Panc1 (cell line): Measurements from ENCODE around the gene PFKFB4. TPM values are rescaled to one million over a fixed set of nuclear protein-coding genes. Genes with fewer than 3 reads are reported as not detected.

ENCODE experiments used
- ATAC-seq: fragments of 200-7000 bp; cut with Tn5 transposase; 2 replicates; pipeline ENCODE4 v1.9.1; 2020; ENCODE audit warnings: mild to moderate bottlenecking, moderate library complexity
- BruUV-seq: library from RNA; stranded (reverse); fragments of 400-500 nt; replicated peaks from 2 replicates; lab custom pipeline; 2021; lab: Mats Ljungman, UMichigan
- CTCF ChIA-PET: fragments of 300-600 bp; sonication (Branson Sonifier 250); formaldehyde crosslinking; loops from one replicate; lab custom pipeline; 2022; ENCODE audit warnings: antibody characterized with exemption; lab: Charles Lee
- POLR2A ChIA-PET: fragments of 300-600 bp; sonication (Branson Sonifier 250); formaldehyde crosslinking; loops from one replicate; lab custom pipeline; 2022; ENCODE audit warnings: antibody characterized with exemption; lab: Charles Lee
- DNase-seq: peaks from one replicate; pipeline ENCODE4 v3.0.0-alpha.2; 2010; ENCODE audit warnings: low read depth, low spot score
- H3K27ac ChIP-seq: 2 replicates; pipeline ENCODE4 v1.5.1; 2011; ENCODE audit warnings: mild to moderate bottlenecking, low read length, inconsistent platforms
- H3K27me3 ChIP-seq: fragments of 200-500 bp; sonication (Bioruptor generic); 2 replicates; pipeline ENCODE4 v1.6.0; 2014; ENCODE audit warnings: low read length, inconsistent platforms; ENCODE audit not compliant: control insufficient read depth, insufficient read depth
- H3K36me3 ChIP-seq: fragments of 200-500 bp; sonication (Bioruptor generic); 2 replicates; pipeline ENCODE4 v1.5.1; 2014; ENCODE audit warnings: inconsistent platforms, mild to moderate bottlenecking, low read length, moderate library complexity; ENCODE audit not compliant: control insufficient read depth, insufficient read depth
- H3K4me1 ChIP-seq: 2 replicates; pipeline ENCODE4 v1.5.1; 2011; ENCODE audit warnings: inconsistent platforms, mild to moderate bottlenecking, low read length, moderate library complexity; ENCODE audit not compliant: control insufficient read depth, insufficient read depth
- H3K4me3 ChIP-seq, 2 experiments: 2 replicates each; pipeline ENCODE4 v1.5.1; 2011 to 2012; ENCODE audit warnings: low read depth in 2 of 2, low read length in 2 of 2, mild to moderate bottlenecking in 2 of 2, inconsistent platforms in 1 of 2, moderate library complexity in 1 of 2
- H3K9me3 ChIP-seq: fragments of 200-500 bp; sonication (Bioruptor generic); 2 replicates; pipeline ENCODE4 v1.5.1; 2014; ENCODE audit warnings: low read depth, mild to moderate bottlenecking, inconsistent platforms, low read length, moderate library complexity; ENCODE audit not compliant: control insufficient read depth, insufficient read depth
- CTCF ChIP-seq: fragments of 450-650 bp; IDR thresholded peaks from 2 replicates; pipeline ENCODE4 v1.5.1; 2017; ENCODE audit warnings: mild to moderate bottlenecking
- POLR2AphosphoS5 ChIP-seq: IDR thresholded peaks from 2 replicates; pipeline ENCODE4 v1.6.1; 2012; ENCODE audit warnings: mild to moderate bottlenecking, low read depth, low read length, moderate library complexity
- REST ChIP-seq, 2 experiments: IDR thresholded peaks; 2 replicates each; pipeline ENCODE4 v1.6.1; 2011 to 2012; ENCODE audit warnings: low read depth in 2 of 2, control low read depth in 1 of 2, low read length in 1 of 2, mild to moderate bottlenecking in 1 of 2, moderate library complexity in 1 of 2; ENCODE audit not compliant: insufficient read depth in 1 of 2
- SIN3A ChIP-seq: IDR thresholded peaks from 2 replicates; pipeline ENCODE4 v1.6.1; 2012; ENCODE audit warnings: low read depth, mild to moderate bottlenecking, low read length, moderate library complexity, borderline replicate concordance; ENCODE audit not compliant: insufficient read depth
- TCF7L2 ChIP-seq: IDR thresholded peaks from 2 replicates; pipeline ENCODE4 v1.6.1; 2011; ENCODE audit warnings: mild to moderate bottlenecking, low read depth, low read length, inconsistent platforms
- in situ Hi-C: cut with HindIII; loops from 2 replicates; pipeline ENCODE4 v1.10.0; 2016; ENCODE audit warnings: low sequenced_read_pairs, low pct_unique_long_range_greater_than_20kb
- intact Hi-C: fragments of 100-400 bp; cut with micrococcal nuclease; formaldehyde crosslinking; loops from one replicate; pipeline ENCODE4 v1.10.0; 2022; ENCODE audit not compliant: unreplicated experiment
- total RNA-seq: library from RNA; stranded (reverse); gene quantifications from one replicate; pipeline ENCODE4 v1.2.1, GENCODE V29; 2021; ENCODE audit not compliant: unreplicated experiment

PFKFB4 gene
- total RNA-seq, 1 experiment from 2014 or later, result 6.0 TPM

- no peaks in the 10 kb centered on the region for H3K36me3 ChIP-seq
- no peak overlapping the region for H3K27ac ChIP-seq
- BruUV-seq, result no TSS peak
- ChIA-PET CTCF (no interaction called here), POLR2A (no interaction called here)
- no peak overlapping the region for H3K4me3 ChIP-seq
- H3K4me1 ChIP-seq, result no peaks in the 10 kb centered on the region
- H3K27me3 ChIP-seq, result no peaks in the 10 kb centered on the region
- DNase-seq (no peak), ATAC-seq (no peak)
- intact Hi-C loops, result loop anchor here (5.0 kb wide), 1 partner anchor 79 kb away; a partner anchor contains a TSS
- in situ Hi-C loops, result no loop called here
- no peaks in the 10 kb centered on the region for H3K9me3 ChIP-seq
- TF ChIP-seq REST (IDR thresholded peaks at IDR 0.05; ENCODE audit: insufficient read depth in 1 of 2, low read depth in 2 of 2, low read length in 1 of 2), result no peak
- TF ChIP-seq CTCF, result no peak
- no peak for TF ChIP-seq POLR2AphosphoS5
- TF ChIP-seq TCF7L2, result no peak
- no peak for TF ChIP-seq SIN3A
These were observed 10.3 kb downstream of the PFKFB4 start for GRCh38 chr3:48546203-48546829.

GRCh38 chr3:48544141-48544540, 12.5 kb downstream of the PFKFB4 start:
- Histone ChIP-seq H3K9me3 (no peaks in the 10 kb centered on the region), H3K27ac (no peak overlapping the region), H3K4me3 (no peak overlapping the region), H3K36me3 (no peaks in the 10 kb centered on the region), H3K4me1 (no peaks in the 10 kb centered on the region), H3K27me3 (no peaks in the 10 kb centered on the region)
- intact Hi-C loops (no loop called here), in situ Hi-C loops (no loop called here)
- no TSS peak for BruUV-seq
- ChIA-PET CTCF (interaction anchor here (0.6 kb wide), 1 partner anchor 1356 kb away, joined by 9 read pairs; no protein-coding TSS in a partner anchor), POLR2A (no interaction called here)
- TF ChIP-seq SIN3A (no peak), POLR2AphosphoS5 (no peak), TCF7L2 (no peak), CTCF (no peak), REST (IDR thresholded peaks at IDR 0.05; ENCODE audit: insufficient read depth in 1 of 2, low read depth in 2 of 2, low read length in 1 of 2) (no peak)
- no peak for DNase-seq
- no peak for ATAC-seq
